ENCODE measurements around the gene BRMS1. TPM values are rescaled to one million over a fixed set of nuclear protein-coding genes. Genes with fewer than 3 reads are reported as not detected.

Gene BRMS1
- total RNA-seq, 1 donor from 2014 or later: 23.3 TPM

- Mint-ChIP-seq H3K27me3 (ENCODE audit: low read depth) (peaks cover 5% of the 10 kb centered on the region), H3K27ac (ENCODE audit: unreplicated experiment) (no peak within 1 kb of the TSS), H3K36me3 (ENCODE audit: low read depth) (peaks cover 3% of the 10 kb centered on the region), H3K4me1 (ENCODE audit: low read depth) (peaks cover 34% of the 10 kb centered on the region), H3K4me3 (ENCODE audit: unreplicated experiment) (peak within 1 kb of the TSS; percentile 87), H3K9me3 (ENCODE audit: low read depth) (no peaks in the 10 kb centered on the region)
- DNase-seq (ENCODE audit: low spot score): no peak
- TF ChIP-seq CTCF (IDR thresholded peaks at IDR 0.05): no peak
Observed at GRCh38 chr11:66291706-66292542, 53.0 kb downstream of the BRMS1 start, which contains the start of gene TMEM151A. Gene TMEM151A, plus strand, starts transcription at chr11:66291894. Its CDS starts 120 bp downstream, at chr11:66292014.

GRCh38 chr11:66291303-66291705 is 53.6 kb downstream of the BRMS1 start:
- no peak for TF ChIP-seq CTCF (IDR thresholded peaks at IDR 0.05)
- H3K4me1 Mint-ChIP-seq (ENCODE audit: low read depth): peaks cover 39% of the 10 kb centered on the region
- H3K27me3 Mint-ChIP-seq (ENCODE audit: low read depth): peaks cover 5% of the 10 kb centered on the region
- H3K36me3 Mint-ChIP-seq (ENCODE audit: low read depth): peaks cover 2% of the 10 kb centered on the region
- no peak overlapping the region for H3K4me3 Mint-ChIP-seq (ENCODE audit: unreplicated experiment)
- no peak overlapping the region for H3K27ac Mint-ChIP-seq (ENCODE audit: unreplicated experiment)
- H3K9me3 Mint-ChIP-seq (ENCODE audit: low read depth): no peaks in the 10 kb centered on the region
- DNase-seq (ENCODE audit: low spot score): no peak

- peak overlapping the region; percentile 87 for H3K4me3 Mint-ChIP-seq (ENCODE audit: unreplicated experiment)
- no peak for TF ChIP-seq CTCF (IDR thresholded peaks at IDR 0.05)
- no peaks in the 10 kb centered on the region for H3K9me3 Mint-ChIP-seq (ENCODE audit: low read depth)
- no peak for DNase-seq (ENCODE audit: low spot score)
- H3K27me3 Mint-ChIP-seq (ENCODE audit: low read depth): peaks cover 5% of the 10 kb centered on the region
- peaks cover 43% of the 10 kb centered on the region for H3K4me1 Mint-ChIP-seq (ENCODE audit: low read depth)
- no peaks in the 10 kb centered on the region for H3K36me3 Mint-ChIP-seq (ENCODE audit: low read depth)
- no peak overlapping the region for H3K27ac Mint-ChIP-seq (ENCODE audit: unreplicated experiment)
Observed at GRCh38 chr11:66290330-66290621, 54.6 kb downstream of the BRMS1 start.

GRCh38 chr11:66289548-66290329 is 55.2 kb downstream of the BRMS1 start:
- peak overlapping the region; percentile 87 for H3K4me3 Mint-ChIP-seq (ENCODE audit: unreplicated experiment)
- no peaks in the 10 kb centered on the region for H3K9me3 Mint-ChIP-seq (ENCODE audit: low read depth)
- DNase-seq (ENCODE audit: low spot score): no peak
- peak overlapping the region; percentile 98 for H3K27ac Mint-ChIP-seq (ENCODE audit: unreplicated experiment)
- H3K27me3 Mint-ChIP-seq (ENCODE audit: low read depth): peaks cover 5% of the 10 kb centered on the region
- TF ChIP-seq CTCF (IDR thresholded peaks at IDR 0.05): no peak
- no peaks in the 10 kb centered on the region for H3K36me3 Mint-ChIP-seq (ENCODE audit: low read depth)
- peaks cover 43% of the 10 kb centered on the region for H3K4me1 Mint-ChIP-seq (ENCODE audit: low read depth)

Data from chondrocyte (in vitro differentiated cells).